ENCODE measurements around the gene CBY2.

- TF ChIP-seq POLR2A (IDR thresholded peaks at IDR 0.05) (no peak), CTCF (IDR thresholded peaks at IDR 0.05) (no peak)
These were observed 6.9 kb upstream of the CBY2 start for GRCh38 chr13:45695198-45695730.

All from esophagus squamous epithelium (tissue), 4 donors.